Erythroblast (primary cell): ENCODE measurements around the gene GCLC.

Source experiments
- GATA1 ChIP-seq: IDR thresholded peaks from 2 replicates; pipeline ENCODE4 v1.6.1; 2011; ENCODE audit warnings: low read depth, mild to moderate bottlenecking, control low read depth, low read length, moderate library complexity
- POLR2A ChIP-seq: IDR thresholded peaks from 2 replicates; pipeline ENCODE4 v1.6.1; 2011; ENCODE audit warnings: mild to moderate bottlenecking, low read length

- no peak for TF ChIP-seq POLR2A
- TF ChIP-seq GATA1 = no peak
Measured at GRCh38 chr6:53568776-53569616, 24.1 kb upstream of the GCLC start.
